GM03348 (cell line): ENCODE results near the gene ADAMTS18.

Experiments used
- DNase-seq: peaks from one replicate; pipeline ENCODE4 v3.0.0; 2012; ENCODE audit warnings: low spot score

ADAMTS18 gene

DNA sequence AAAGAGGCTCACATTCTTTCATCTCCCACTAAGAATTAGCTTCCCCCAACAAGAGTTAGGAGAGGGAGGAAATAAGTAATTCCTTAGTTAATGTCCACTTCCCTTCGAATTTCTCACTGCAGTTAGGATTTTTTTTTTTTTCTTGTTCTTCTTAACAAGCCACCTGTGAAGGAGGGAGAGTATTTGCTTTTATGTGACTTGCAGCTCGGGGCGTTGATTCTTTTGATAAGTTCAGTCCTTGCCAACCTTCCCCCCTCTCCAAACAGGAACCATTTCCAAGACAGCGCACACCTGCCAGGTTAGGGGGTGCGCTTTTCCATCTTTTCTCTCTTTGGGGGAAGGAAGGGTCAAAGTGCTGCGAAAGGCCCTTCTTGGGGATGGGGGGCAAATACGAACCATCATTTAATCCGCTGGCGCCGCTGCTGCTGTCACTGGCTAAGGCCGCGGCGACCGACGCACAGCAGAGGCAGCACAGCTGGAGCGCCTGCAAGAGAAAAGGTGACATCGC, 758 bp downstream of the ADAMTS18 start:
- DNase-seq: no peak

DNA sequence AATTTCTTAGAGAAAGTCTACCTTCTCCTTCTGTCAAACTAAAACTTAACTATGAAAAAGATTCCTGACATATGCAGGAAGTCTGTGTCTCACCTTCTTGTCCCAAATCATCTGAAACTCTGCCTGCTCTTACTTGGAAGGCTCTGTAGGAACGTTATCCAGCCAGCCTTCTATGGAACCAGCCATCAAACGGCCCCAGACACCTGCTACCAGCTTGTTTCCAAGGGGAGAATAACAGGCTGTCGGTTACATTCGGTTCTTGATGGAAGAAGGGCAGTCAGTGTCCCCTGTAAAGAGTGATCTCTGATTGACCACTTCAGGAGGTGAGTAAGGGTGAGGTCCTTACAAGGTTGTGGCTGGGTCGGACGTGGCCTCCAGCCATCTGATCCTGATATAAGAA, 1.7 kb downstream of the ADAMTS18 start:
- DNase-seq: no peak

DNA sequence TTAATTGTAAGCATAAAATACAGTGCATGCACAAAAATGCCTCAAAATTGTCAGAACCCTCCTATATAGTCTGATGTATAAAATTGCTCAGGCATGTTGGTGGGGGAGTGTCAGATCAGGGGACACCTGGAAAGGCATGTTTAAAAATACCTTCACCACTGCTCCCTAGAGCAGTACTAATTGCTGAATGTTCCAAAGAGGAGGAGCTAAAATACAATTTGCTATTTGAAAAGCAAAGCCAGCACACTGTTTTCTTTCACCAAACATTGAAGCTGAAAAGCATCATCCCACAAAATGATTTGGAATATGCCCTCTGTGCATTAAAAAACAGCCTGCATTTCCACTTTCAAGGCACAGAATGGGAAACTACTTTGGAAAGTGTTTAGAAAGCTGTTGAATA, 2.6 kb downstream of the ADAMTS18 start:
- DNase-seq: no peak

DNA sequence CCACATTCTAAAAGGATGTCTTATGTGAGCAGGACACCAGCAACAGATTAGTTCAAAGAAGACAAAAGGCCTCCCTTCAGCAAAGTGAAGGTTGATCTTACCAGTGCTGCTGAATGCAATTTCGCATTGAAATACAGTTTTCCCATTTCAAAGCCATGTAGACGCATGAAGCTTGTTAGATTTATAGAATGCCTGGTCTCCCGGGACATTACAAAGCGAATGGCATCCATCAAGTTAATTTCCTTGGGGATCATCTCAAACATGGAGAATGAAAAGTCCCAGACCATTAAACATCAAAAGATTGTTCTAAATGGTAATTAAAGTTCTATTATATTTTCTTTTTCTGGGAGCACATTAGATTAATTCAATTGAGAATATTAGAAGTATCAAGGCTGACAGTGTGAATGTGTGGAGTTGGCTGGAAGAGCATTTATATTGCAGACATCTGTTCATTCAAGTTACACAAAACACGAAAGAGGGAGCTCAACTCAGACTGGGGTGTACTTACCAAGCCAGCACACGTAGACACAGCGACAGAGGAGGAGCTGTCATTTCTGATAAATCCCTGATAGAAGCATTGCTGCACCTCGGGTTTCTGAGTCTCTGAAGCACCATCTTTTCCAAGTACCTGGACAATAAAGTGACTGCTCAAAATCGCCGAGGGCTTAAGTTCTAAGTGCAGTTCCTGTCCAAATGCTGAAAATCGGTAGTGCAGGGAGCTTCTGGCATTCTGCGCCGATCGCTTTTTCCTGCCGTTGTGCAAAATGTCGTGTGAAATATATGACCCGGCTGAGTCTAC, 3.8 kb downstream of the ADAMTS18 start:
- DNase-seq: no peak

DNA sequence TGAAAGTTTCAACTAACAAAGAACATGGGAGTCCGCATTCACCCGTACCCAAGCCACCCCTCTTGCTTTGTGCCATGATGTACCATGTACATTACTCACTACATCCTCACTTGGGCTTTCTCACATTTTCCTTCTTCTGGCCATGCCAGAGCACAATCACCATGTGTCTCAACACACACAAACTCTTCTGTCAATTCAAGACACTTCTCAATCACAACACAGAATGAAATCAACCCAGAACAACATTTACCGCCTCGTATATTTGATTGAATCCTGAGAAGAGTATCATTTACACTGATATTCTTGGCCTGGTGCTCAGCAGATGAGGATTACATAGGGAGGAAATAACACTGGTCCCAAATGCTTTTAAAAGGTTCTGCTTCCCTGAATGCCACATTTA, 4.5 kb downstream of the ADAMTS18 start:
- no peak for DNase-seq

DNA sequence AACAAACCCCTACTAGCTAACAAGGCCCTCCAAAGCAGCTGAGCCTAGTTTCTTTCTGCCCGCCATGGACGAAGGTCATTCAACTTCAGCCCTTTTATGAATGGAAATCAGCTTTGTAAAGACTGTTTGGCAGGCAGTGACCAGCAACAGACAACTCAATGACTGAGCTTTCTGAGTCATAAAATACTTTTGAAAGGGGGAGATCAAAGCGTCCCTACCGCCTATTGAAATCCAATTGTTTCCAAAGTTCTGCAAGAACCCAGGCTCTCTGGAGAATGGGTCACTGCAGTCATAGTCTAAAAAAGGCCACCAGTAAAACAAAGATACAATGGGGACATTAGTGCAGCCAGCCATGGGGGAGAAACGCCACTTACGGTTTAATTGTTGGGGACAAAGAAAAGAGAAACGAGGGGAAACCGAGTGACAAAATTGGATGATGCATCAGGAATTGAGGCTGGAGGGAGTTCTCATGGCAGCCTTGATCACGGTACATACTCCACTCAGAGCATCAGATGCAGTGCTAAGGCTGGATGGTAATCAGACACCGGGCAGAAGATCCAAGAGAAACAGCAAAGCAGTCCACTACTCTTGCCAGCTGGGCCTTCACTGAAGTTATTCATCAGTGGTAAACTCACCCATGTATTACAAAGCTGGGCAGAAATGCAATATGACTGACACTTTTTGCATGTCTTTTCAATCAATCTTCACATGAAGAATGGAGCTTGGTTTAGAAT, 9.8 kb downstream of the ADAMTS18 start:
- DNase-seq: no peak

DNA sequence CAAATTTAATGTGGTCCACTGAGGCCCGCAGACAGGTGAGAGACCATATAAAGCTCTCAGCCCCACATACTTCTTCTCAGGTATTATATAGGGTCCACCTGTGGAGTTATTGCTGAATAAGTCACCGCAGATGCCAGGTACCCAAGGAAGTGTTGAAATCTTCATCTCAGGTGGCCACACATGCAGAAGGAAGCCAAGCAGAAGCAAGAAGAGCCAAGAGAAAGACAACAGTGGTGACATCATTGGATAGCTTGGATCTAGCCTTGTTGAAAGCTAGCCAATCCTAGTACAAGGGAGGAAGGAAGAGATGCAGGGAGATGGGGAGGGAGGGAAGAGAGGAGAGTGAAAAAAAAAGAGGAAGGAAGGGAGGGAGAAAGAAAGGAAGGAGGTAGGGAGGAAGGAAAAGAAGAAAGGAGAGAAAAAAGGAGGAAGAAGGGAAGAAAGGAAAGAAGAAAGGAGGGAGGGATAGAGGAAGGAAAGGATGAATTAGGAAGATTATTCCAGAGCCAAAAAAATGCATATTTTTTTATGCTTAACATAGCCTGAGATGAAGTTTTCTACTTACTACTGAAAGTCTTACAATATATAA, 12.5 kb downstream of the ADAMTS18 start:
- no peak for DNase-seq

DNA sequence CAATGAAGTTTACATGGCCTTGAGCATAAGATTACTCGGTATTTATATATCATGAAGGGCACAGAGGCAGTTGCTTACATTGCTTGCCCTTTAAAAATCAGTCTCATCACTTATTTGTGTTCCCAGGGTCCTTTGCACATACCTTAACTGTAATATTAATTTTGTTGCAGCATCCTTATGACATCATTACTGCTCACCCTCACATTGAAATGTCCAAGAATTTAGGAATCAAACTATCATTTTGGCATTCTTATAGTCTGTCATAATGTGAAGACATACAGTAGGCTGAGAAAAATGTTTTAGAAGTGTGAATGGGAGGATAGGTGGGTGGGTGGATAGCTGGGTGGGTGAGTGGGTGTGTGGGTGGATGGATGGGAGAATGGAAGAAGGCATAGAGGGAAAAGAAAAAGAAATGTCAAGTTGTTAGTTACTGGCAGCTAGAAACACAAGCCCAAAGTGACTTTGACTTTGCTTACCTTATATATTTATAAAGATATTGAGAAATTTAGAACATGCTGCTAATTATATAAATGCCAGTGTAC, 17.8 kb downstream of the ADAMTS18 start:
- no peak for DNase-seq

DNA sequence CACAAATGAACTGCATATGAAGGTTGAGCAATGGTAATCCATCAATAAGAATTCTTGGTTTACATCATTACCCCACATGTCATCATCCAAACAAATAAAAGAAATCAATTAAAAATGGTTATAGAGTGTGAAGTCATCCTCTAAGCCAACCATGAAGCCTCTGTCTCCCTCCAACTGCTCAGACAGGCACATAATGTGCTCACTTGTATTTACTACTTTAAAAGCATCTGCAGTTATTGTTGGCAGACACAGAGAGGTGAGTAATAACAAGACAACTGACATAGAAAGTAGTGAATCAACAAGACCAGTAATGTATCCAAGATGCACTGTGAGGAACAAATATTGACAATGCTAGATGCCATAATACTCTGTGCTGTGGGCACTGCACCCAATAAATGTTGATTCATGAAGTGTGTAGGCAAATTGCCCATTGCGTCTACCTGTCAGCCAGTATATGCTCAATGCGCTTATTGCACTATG, 20.0 kb downstream of the ADAMTS18 start:
- DNase-seq: no peak

DNA sequence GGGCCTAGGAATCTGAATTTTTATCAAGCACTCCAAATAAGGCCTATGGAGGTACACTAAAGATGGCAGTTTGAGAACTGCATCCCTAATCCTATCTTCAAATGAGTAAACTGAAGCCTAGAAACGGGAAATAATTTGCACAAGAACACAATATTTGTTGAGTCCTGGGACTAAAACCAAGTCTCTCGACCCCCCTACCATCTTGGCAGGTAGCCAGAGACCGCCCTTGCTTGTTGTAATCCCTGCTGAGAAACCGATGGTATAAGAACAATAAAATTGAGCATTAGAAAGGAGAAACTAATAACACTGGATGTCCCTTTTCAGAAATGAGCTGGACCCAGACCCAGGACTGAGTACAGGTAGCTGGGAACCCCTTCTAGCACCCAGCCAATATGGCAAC, 24.4 kb downstream of the ADAMTS18 start:
- DNase-seq: no peak

DNA sequence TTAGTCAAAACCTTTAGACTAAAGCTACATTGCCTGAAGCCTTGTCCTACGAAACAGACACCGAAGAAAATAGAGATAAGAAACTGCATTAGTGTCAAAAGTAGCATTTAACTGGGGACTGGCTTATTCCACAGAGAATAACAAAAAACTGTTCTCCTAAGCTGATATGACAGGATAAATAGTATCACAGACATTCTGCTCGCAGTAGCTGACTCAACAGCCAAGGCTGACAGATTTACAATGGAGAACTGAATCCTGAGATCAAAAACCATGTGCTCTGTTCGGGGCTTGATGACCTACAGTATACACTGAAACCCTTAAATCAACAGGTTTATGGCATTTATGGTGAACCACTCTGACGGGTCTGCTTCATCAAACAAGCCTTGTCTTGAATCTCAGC, 25.5 kb downstream of the ADAMTS18 start:
- DNase-seq: no peak

DNA sequence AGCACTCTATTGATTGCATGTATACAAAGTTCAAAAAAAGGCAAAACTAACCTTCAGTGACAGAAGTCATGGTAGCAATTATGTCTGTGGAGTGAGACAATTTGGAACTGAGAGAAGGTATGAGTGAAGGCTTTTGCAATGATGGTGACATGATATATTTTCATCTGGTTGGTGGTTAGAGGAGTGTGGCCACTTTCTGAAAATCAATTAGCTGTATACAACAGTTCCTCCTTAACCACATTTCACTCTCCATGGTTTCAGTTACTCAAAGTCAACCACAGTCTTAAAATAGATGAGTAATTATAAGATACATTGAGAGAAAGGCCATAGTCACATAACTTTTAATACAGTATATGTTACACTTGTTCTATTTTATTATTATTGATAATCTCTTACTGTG, 26.2 kb downstream of the ADAMTS18 start:
- no peak for DNase-seq

DNA sequence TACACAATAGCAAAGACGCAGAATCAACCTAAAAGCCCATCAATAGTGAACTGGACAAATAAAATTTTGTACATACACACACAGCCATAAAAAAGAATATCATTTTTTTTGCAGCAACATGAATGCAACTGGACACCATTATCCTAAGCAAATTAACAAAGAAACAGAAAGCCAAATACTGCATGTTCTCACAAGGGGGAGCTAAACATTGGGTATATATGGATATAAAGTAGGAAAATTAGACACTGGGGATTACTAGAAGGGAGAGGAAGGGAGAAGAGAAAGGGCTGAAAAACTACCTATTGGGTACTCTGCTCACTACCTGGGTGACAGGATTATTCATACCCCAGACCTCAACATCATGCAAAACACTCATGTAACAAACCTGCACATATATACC, 28.2 kb downstream of the ADAMTS18 start:
- DNase-seq: no peak

DNA sequence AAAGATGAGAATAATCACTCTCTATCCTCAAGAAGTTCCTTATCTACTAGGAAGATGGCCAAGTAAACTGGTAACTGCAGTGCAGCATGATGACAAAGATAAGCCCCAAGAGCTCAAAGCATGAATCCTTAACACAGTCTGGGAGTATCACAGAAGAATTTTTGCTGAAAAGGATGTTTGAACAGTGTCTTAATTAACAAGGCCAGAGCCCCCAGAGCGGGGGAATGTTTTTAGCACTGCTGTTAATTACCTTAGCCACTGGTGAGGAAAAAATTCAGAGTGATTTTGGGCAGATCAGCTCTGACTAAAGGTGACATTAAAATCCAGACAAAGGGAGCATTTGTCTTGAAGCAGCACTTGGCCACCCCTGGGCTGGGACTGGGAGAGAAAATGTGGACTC, 30.1 kb downstream of the ADAMTS18 start:
- no peak for DNase-seq

DNA sequence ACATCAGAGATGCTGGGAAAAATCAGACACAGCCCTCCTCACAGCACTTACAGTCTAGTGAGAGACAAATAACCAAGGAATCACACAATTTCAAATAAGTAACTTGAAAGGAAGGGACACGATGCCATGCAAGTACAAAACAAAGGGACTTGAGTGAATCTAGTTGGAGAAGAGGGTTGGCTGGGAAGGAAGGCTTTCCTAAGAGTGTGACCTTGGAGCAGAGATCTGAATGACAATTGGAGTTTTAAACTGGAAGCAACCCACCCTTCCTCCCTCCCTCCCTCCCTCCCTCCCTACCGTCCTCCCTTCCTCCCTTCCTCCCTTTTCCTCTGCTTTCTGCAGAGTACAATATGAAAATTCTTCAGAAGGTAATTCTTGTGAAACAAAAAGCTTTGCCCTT, 31.1 kb downstream of the ADAMTS18 start:
- DNase-seq: no peak

DNA sequence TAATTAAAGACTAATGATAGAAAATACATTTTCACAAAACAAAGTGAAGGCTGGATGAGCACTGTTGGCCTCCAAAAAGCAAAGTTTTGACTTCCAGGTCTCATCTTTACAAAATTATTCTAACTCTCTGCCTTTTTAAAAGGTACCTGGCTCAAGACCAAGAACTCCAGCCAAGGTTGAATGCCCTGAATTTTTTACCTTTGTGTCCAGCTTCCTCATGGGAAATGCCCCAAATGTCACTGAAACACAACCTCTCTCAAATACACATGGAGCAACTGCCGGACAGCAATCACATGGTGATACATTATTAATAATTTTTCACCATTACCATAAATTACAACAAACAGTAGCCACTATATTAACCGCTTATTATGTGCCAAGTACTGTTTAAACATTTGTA, 32.2 kb downstream of the ADAMTS18 start:
- no peak for DNase-seq

DNA sequence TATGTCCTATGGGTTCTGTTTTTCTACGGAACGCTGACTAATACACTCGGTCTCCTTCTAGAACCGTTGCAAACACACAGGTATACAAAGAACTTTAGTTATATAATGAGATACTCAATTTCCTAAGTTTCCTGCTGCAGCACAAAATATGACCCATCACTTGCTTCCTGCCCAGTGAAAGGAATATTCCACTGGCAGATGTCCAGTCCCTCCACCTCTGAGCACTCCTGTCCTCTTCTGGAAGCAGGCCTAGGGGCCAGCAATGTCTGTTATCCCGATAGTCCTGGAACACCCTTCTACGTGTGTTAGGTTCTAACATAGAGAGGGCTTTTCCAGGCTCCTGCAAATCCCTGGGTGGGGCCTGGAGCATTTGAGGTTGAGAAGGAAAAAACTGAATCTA, 32.7 kb downstream of the ADAMTS18 start:
- DNase-seq: no peak

DNA sequence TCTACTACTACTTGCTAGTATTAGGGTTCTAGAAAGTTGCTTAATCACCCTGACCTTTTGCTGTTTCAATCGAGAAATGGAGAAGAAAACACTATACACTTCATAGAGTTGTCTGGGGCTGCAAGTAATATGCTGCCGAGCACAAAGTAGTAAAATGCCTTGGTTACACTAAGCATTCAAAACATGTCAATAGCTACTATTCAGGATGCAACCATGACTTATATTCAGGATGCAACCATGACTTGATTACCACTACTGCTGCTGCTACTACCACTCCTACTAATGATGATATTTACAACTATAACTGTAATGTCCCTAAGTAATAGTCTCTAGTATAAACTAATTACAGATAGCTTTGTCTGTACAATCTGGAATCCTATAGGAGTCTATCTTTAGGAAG, 35.3 kb downstream of the ADAMTS18 start:
- DNase-seq: no peak

DNA sequence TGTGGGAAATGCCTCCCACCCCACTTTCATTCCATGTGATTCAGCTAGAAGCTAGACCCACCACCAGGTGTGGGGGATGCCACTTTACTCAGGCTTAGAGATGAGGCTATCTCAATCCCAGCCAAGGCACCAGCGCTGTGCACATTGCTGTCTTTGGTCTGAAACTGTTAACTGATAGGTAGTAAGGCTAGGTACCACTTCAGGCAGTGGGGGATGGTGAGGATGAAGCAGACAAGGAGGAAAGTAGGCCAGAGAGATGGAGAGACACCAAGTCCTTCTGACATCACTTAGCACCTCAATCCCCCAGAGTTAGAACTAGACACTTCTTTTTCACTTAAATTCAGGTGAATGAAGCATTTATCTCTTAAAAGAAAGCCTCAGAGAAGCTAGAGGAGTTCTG, 35.8 kb downstream of the ADAMTS18 start:
- DNase-seq: no peak

DNA sequence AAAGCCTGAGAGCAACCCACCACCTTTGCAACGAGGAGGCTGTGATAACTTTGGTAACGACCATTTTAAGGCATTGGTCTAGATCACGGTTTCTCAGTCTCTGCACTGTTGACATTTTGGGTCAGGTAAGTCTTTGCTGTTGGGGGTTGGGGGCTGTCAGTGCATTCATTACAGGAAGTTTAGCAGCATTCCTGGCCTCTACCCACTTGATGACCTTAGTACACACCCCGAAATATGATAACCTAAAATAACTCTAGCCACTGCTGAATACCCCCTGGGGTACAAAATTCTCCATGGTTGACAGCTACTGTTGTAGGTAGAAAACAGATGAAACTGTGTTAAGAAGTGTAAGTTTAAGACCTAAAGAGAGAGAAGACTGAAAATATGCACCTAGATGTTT, 36.3 kb downstream of the ADAMTS18 start:
- no peak for DNase-seq

DNA sequence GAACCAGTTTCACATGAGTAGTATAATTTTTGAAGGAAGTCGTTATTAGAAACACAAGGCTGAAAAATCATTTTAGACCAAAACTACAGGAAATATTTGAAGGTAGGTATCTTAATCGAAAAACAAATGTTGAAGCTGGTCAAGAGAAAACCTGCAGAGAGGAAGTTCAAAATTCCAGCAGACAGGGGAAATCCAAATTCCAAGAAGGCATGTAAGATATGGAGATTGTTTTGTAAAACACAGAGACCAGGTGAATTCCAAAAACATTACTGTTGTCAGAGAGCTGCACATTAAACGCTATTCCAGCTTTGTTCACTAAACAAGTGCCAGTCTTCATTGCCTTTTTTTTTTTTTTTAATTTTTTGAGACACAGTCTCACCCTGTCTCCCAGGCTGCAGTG, 38.4 kb downstream of the ADAMTS18 start:
- DNase-seq: no peak

DNA sequence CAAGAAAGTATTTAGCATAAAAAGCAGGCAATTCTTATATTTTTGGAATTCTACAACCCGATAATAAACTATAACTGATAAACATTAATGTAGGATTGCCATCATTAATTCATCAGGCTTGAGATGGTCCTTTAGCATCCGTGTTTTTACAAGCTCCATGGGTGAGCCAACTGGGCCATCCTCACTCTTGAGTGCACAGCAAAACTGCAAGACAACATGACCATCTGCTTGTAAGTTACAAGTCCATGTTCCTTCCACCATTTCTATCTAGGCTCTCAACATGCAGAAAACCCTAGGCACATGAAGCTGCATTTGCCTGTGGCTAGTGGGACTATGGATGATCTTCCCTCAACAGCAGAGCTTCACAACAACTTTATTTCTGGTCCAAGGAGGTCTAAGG, 40.1 kb downstream of the ADAMTS18 start:
- no peak for DNase-seq

DNA sequence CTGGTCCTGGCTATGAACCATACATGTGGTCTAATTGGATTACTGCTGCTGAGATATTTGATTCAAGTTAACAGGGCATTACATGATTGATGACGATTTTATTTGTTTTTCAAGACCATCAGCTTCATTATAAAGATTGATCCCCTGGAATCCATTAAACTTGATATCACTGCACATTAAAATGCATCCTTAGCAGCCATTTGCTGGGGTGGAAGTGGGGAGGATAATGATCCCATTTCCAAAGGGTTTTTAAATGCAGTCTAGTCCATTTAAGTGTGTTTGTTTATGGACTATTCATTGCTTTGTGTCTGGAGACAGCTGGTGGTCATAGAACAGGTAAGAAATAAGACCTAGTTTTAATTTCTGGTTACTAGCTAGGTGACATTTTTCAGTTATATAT, 40.9 kb downstream of the ADAMTS18 start:
- no peak for DNase-seq
